AG04450 (cell line): ENCODE data around the gene MBD3L2B. TPM values are rescaled to one million over a fixed set of nuclear protein-coding genes. Genes with fewer than 3 reads are reported as not detected.

ENCODE experiments used
- CTCF ChIA-PET: fragments of 300-600, 350-600 bp; formaldehyde crosslinking; extraction: SDS; loops from one replicate; lab custom pipeline; 2022; ENCODE audit warnings: antibody characterized with exemption, inconsistent platforms; lab: Charles Lee
- POLR2A ChIA-PET: fragments of 350-600 bp; formaldehyde crosslinking; extraction: SDS; loops from one replicate; lab custom pipeline; 2021; ENCODE audit warnings: antibody characterized with exemption, inconsistent platforms; lab: Yijun Ruan, JAX
- DNase-seq: peaks from one replicate; pipeline ENCODE4 v3.0.0-alpha.2; 2011; ENCODE audit warnings: low read depth, low spot score
- H3K27ac ChIP-seq: one replicate; pipeline ENCODE4 v1.5.1; 2012; ENCODE audit warnings: low read depth, low read length, control low read depth
- H3K27me3 ChIP-seq: one replicate; pipeline ENCODE4 v1.6.0; 2012; ENCODE audit warnings: low read length; ENCODE audit not compliant: control insufficient read depth, insufficient read depth
- H3K4me3 ChIP-seq: 2 replicates; pipeline ENCODE4 v1.5.1; 2011; ENCODE audit warnings: mild to moderate bottlenecking, low read depth, low read length, control low read depth
- H3K9me3 ChIP-seq: 2 replicates; pipeline ENCODE4 v1.5.1; 2012; ENCODE audit warnings: low read length; ENCODE audit not compliant: control insufficient read depth, insufficient read depth
- polyA plus RNA-seq: library from polyadenylated mRNA; depleted of rRNA; stranded (reverse); fragments of >200 nt; gene quantifications from 2 replicates; pipeline ENCODE4 v1.2.3, GENCODE V29; 2011; rRNA removed
- TF ChIP-seq, protein P1 (sequence below): IDR thresholded peaks from 2 replicates; pipeline ENCODE4 v1.5.1; 2011; ENCODE audit warnings: low read depth, low read length, control low read depth, inconsistent platforms

The MBD3L2B gene
- polyA plus RNA-seq, 1 experiment, result not detected

DNA sequence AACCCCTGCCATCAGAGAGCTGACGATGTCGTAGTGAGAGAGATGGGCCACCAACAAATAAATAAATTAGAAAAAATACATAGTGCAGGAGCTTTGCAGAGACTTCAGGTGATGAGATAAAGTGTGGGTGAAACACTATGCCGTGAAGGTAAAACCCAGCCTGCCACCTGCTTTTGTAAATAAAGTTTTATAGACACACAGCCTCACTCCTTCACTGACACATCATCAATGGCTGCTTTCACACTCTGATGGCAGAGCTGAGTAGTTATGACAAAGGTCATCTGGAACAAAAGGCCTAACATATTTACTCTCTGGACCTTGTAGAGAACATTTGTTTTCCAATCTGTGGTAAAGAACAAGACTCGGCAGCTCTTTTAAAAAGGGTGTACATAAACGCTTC is 45.0 kb downstream of the MBD3L2B start:
- H3K27ac ChIP-seq, result no peak overlapping the region
- H3K9me3 ChIP-seq, result peaks cover 19% of the 10 kb centered on the region
- no peaks in the 10 kb centered on the region for H3K27me3 ChIP-seq
- CTCF ChIA-PET, result no interaction called here
- TF ChIP-seq, protein P1, sequence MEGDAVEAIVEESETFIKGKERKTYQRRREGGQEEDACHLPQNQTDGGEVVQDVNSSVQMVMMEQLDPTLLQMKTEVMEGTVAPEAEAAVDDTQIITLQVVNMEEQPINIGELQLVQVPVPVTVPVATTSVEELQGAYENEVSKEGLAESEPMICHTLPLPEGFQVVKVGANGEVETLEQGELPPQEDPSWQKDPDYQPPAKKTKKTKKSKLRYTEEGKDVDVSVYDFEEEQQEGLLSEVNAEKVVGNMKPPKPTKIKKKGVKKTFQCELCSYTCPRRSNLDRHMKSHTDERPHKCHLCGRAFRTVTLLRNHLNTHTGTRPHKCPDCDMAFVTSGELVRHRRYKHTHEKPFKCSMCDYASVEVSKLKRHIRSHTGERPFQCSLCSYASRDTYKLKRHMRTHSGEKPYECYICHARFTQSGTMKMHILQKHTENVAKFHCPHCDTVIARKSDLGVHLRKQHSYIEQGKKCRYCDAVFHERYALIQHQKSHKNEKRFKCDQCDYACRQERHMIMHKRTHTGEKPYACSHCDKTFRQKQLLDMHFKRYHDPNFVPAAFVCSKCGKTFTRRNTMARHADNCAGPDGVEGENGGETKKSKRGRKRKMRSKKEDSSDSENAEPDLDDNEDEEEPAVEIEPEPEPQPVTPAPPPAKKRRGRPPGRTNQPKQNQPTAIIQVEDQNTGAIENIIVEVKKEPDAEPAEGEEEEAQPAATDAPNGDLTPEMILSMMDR, result no peak
- POLR2A ChIA-PET, result interaction anchor here (0.6 kb wide), 1 partner anchor 604 kb away, joined by 8 read pairs; the partner anchor contains the start of gene ALKBH7
- H3K4me3 ChIP-seq, result no peak overlapping the region
- no peak for DNase-seq

DNA sequence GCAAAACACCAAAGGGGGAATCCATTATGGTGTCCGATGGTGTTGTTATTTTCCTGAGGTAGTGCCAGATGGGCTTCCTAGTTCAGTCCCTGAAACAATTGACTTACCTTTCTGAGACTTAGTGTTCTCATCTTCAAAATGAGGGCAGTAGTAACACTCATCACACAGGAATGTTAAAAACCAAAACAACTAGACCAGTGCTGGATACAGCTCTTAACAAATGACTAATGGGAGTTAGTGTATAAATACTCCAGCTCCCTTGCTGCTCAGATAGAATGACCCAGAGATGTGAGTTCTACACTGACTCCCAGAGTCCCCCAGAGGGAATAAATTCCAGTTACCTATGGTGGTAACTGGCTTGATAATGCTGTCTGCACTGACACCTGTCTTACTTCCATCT is 49.9 kb downstream of the MBD3L2B start:
- CTCF ChIA-PET, result no interaction called here
- POLR2A ChIA-PET, result no interaction called here
- Histone ChIP-seq H3K27me3 (no peaks in the 10 kb centered on the region), H3K4me3 (no peak overlapping the region), H3K27ac (no peak overlapping the region), H3K9me3 (peaks cover 35% of the 10 kb centered on the region)
- TF ChIP-seq, protein P1, result no peak
- DNase-seq, result no peak

DNA sequence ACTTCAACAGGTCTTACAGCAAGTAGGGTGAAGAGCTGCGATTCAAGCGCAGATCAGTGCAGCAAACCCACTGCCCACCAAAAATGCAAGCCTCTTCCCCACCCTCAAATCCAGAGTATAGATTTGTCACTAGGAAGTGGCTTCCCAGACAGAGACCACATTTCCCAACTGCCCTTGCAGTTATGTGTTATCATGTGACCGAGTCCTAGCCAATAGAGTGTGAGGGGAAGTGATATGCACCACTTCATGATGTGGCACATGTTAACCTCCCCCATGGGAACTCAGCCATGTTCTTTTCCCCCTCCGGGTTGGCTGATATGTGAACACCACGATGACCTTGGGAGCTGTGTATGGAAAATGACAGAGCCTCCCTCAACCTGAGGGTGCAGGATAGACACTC is 50.8 kb downstream of the MBD3L2B start:
- TF ChIP-seq, protein P1, result no peak
- ChIA-PET CTCF (no interaction called here), POLR2A (no interaction called here)
- Histone ChIP-seq H3K27ac (no peak overlapping the region), H3K4me3 (no peak overlapping the region), H3K9me3 (peaks cover 38% of the 10 kb centered on the region), H3K27me3 (no peaks in the 10 kb centered on the region)
- DNase-seq, result no peak

DNA sequence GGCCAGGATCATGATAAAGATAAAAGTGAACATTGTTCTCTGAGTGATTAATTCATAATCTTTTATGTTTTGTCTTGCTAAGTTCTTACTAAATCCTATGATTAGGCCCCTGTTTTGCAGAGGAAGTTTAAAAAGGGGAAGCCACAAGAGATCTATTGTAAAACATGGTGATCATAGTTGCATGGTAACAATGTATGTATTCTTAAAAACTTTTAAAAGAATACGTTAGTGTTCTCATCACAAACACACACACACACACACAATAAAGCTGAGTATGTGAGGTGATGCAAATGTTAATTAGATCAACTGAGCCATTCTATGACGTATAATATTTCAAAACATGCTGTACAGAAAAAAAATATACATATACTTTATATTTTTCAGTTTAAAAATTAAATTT is 51.2 kb downstream of the MBD3L2B start:
- no peak overlapping the region for H3K4me3 ChIP-seq
- POLR2A ChIA-PET, result no interaction called here
- no peak for DNase-seq
- H3K27me3 ChIP-seq, result no peaks in the 10 kb centered on the region
- CTCF ChIA-PET, result no interaction called here
- H3K9me3 ChIP-seq, result peaks cover 36% of the 10 kb centered on the region
- H3K27ac ChIP-seq, result no peak overlapping the region
- TF ChIP-seq, protein P1, result no peak

DNA sequence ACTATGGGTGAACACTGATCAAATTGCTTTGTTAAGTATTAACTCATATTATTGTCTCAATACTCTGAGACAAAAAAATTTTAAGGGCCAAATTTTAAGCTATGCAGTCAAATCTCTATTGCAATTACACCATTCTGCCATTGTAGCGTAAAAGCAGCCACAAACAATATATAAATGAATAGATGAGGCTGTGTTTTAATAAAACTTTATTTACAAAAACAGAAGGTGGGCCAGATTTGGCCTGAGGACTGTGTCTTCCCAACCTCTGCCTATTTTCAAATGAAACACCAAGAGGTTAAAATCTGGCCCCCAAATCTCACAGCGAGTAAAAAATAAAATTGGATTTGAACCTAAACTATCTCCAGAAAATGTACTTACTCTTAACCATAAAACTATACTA is 51.7 kb downstream of the MBD3L2B start:
- TF ChIP-seq, protein P1, result no peak
- no peaks in the 10 kb centered on the region for H3K27me3 ChIP-seq
- ChIA-PET CTCF (no interaction called here), POLR2A (no interaction called here)
- H3K27ac ChIP-seq, result no peak overlapping the region
- no peak for DNase-seq
- no peak overlapping the region for H3K4me3 ChIP-seq
- peaks cover 37% of the 10 kb centered on the region for H3K9me3 ChIP-seq

Other genes starting within 250 kb of the MBD3L2B start
- gene VAV1, start 248.7 kb downstream of the MBD3L2B start, polyA plus RNA-seq, result not detected in 2 replicates
- gene ADGRE1, start 133.9 kb downstream of the MBD3L2B start, polyA plus RNA-seq, result not detected in 2 replicates
- gene MBD3L5, start 9.1 kb upstream of the MBD3L2B start, polyA plus RNA-seq, result not detected in 2 replicates
- gene MBD3L4, start 18.7 kb upstream of the MBD3L2B start, polyA plus RNA-seq, result not detected in 2 replicates
- gene MBD3L2, start 27.9 kb upstream of the MBD3L2B start, polyA plus RNA-seq, result not detected in 2 replicates
- not detected in 2 replicates for gene MBD3L3, start 37.2 kb upstream of the MBD3L2B start, polyA plus RNA-seq
- gene ZNF557, start 48.3 kb upstream of the MBD3L2B start, polyA plus RNA-seq, result 5.2 and 6.2 TPM in 2 replicates